CD4-positive, CD25-positive, alpha-beta regulatory T cell (primary cell): ENCODE results near the gene KMT2B. TPM values are rescaled to one million over a fixed set of nuclear protein-coding genes. Genes with fewer than 3 reads are reported as not detected.

Source experiments
- ATAC-seq, 2 donors: fragments of 150-1000 bp; cut with Tn5 transposase; one replicate each; pipeline ENCODE4 v1.10.0; 2021; ENCODE audit warnings: low read depth in 2 of 2, moderate number of reproducible peaks in 2 of 2, moderate library complexity in 1 of 2
- DNase-seq, 3 donors: peaks; one replicate each; pipeline versions ENCODE4 v3.0.0 to v3.0.0-alpha.2; 2012 to 2022; ENCODE audit warnings: mixed read lengths in 1 of 3
- H3K27ac ChIP-seq: one replicate; pipeline ENCODE4 v1.7.0; 2013; ENCODE audit warnings: mild to moderate bottlenecking, low read length; ENCODE audit not compliant: insufficient read depth, poor library complexity, severe bottlenecking
- H3K27me3 ChIP-seq: one replicate; pipeline ENCODE4 v1.7.0; 2013; ENCODE audit warnings: low read length; ENCODE audit not compliant: control insufficient read depth, insufficient read depth
- H3K36me3 ChIP-seq: one replicate; pipeline ENCODE4 v1.7.0; 2013; ENCODE audit warnings: mild to moderate bottlenecking, low read length, moderate library complexity; ENCODE audit not compliant: control insufficient read depth, insufficient read depth
- H3K4me1 ChIP-seq: 2 replicates; pipeline ENCODE4 v1.7.0; 2013; ENCODE audit warnings: mild to moderate bottlenecking, low read length; ENCODE audit not compliant: insufficient read depth, control insufficient read depth, poor library complexity, severe bottlenecking
- H3K4me3 ChIP-seq: one replicate; pipeline ENCODE4 v1.7.0; 2013; ENCODE audit warnings: low read depth, mild to moderate bottlenecking, low read length, moderate library complexity
- H3K9me3 ChIP-seq, 2 experiments: 1 replicate in 1 of 2; 2 replicates in 1 of 2; pipeline ENCODE4 v1.7.0; 2013; ENCODE audit warnings: low read length in 2 of 2, mild to moderate bottlenecking in 1 of 2, moderate library complexity in 1 of 2; ENCODE audit not compliant: control insufficient read depth in 2 of 2
- H3K27ac Mint-ChIP-seq, 3 donors: one replicate each; pipeline ENCODE4 v1.8.0; 2020 to 2022; ENCODE audit warnings: mild to moderate bottlenecking in 3 of 3, mixed read lengths in 3 of 3, moderate library complexity in 2 of 3
- H3K27me3 Mint-ChIP-seq: one replicate; pipeline ENCODE4 v1.8.0; 2022; ENCODE audit warnings: mild to moderate bottlenecking, mixed read lengths
- H3K36me3 Mint-ChIP-seq: one replicate; pipeline ENCODE4 v1.8.0; 2020; ENCODE audit warnings: mixed read lengths
- H3K4me1 Mint-ChIP-seq, 4 donors: one replicate each; pipeline ENCODE4 v1.8.0; 2020 to 2022; ENCODE audit warnings: mixed read lengths in 4 of 4, mild to moderate bottlenecking in 1 of 4
- H3K4me3 Mint-ChIP-seq, 4 donors: one replicate each; pipeline ENCODE4 v1.8.0; 2020 to 2022; ENCODE audit warnings: mild to moderate bottlenecking in 4 of 4, mixed read lengths in 4 of 4, moderate library complexity in 3 of 4
- H3K9me3 Mint-ChIP-seq, 7 donors: one replicate each; pipeline ENCODE4 v1.8.0; 2020 to 2022; ENCODE audit warnings: mixed read lengths in 7 of 7, mild to moderate bottlenecking in 3 of 7, moderate library complexity in 2 of 7
- polyA plus RNA-seq, 4 donors: library from polyadenylated mRNA; unstranded; fragments of 300-500 nt; fragmentation: Illumina TruSeq; gene quantifications; one replicate each; pipeline ENCODE4 v1.2.3, GENCODE V29; 2021
- total RNA-seq: library from RNA; stranded (reverse); gene quantifications from one replicate; pipeline ENCODE4 v1.2.3, GENCODE V29; 2022

The KMT2B gene
- total and polyA plus RNA-seq, 5 donors from 2014 or later, result 0.45 to 73.0 (median 0.87) TPM

DNA sequence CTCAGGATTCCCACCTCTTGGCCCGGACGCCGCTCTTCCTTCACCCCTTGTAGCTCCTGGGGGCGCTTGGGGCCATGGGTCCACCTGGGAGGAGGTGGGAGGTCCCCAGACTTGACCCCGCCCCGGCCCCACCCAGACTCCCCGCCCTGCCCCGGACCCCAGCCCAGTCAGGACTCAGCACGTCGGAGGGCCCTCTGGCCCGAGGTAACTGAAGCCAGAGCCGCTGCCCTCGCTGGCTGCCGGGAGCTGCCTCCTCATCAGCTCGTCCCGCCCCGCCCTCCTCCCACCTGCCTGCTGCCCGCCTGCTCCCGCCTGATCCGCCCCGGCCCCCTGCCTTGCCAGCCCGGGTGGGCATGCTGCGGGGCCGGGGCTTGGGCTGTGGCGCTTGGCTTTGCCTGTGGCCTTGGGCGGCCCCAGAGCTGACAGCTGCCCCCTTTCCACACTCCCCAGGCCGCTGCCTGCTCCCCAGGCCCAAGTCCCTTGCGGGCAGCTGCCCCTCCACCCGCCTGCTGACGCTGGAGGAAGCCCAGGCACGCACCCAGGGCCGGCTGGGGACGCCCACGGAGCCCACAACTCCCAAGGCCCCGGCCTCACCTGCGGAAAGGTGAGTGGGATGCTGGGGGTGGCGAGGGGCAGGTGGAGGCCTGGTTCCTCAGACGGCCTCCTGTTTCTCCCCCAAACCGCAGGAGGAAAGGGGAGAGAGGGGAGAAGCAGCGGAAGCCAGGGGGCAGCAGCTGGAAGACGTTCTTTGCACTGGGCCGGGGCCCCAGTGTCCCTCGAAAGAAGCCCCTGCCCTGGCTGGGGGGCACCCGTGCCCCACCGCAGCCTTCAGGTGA is 66.9 kb downstream of the KMT2B start:
- Histone ChIP-seq H3K9me3 (no peaks in the 10 kb centered on the region), H3K4me3 (no peak overlapping the region), H3K36me3 (peaks cover 3% of the 10 kb centered on the region), H3K4me1 (no peaks in the 10 kb centered on the region), H3K27me3 (no peaks in the 10 kb centered on the region), H3K27ac (no peak overlapping the region)
- H3K27me3 Mint-ChIP-seq, result no peaks in the 10 kb centered on the region
- peaks cover 14% of the 10 kb centered on the region for H3K36me3 Mint-ChIP-seq
- peaks cover 0 to 3% (median 0%) of the 10 kb centered on the region in 4 donors for H3K4me1 Mint-ChIP-seq
- DNase-seq (no peak), ATAC-seq (no peak)
- H3K27ac Mint-ChIP-seq, result no peak overlapping the region
- H3K4me3 Mint-ChIP-seq, result no peak overlapping the region
- no peaks in the 10 kb centered on the region for H3K9me3 Mint-ChIP-seq

DNA sequence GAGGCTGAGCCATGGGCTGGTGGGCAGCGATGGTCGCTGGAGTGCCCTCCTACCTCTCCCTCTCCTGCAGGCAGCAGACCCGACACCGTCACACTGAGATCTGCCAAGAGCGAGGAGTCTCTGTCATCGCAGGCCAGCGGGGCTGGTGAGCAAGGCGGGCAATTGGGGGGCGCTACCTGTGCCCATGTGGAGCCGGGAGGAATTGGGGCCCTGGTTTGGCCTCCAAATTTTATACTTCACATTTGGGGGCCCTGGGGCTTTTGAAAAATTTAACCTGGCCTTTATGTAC is 67.5 kb downstream of the KMT2B start:
- H3K27ac ChIP-seq, result no peak overlapping the region
- H3K36me3 ChIP-seq, result peaks cover 3% of the 10 kb centered on the region
- H3K27me3 ChIP-seq, result no peaks in the 10 kb centered on the region
- Mint-ChIP-seq H3K36me3 (peaks cover 14% of the 10 kb centered on the region), H3K27me3 (no peaks in the 10 kb centered on the region), H3K4me3 (no peak overlapping the region), H3K27ac (no peak overlapping the region), H3K9me3 (no peaks in the 10 kb centered on the region), H3K4me1 (peaks cover 0 to 3% (median 0%) of the 10 kb centered on the region in 4 donors)
- no peaks in the 10 kb centered on the region for H3K9me3 ChIP-seq
- no peak for ATAC-seq
- H3K4me1 ChIP-seq, result no peaks in the 10 kb centered on the region
- no peak overlapping the region for H3K4me3 ChIP-seq
- DNase-seq, result no peak

- no peaks in the 10 kb centered on the region for H3K9me3 ChIP-seq
- Mint-ChIP-seq H3K27ac (no peak overlapping the region), H3K27me3 (no peaks in the 10 kb centered on the region), H3K9me3 (no peaks in the 10 kb centered on the region), H3K4me1 (peaks cover 0 to 3% (median 0%) of the 10 kb centered on the region in 4 donors), H3K4me3 (no peak overlapping the region), H3K36me3 (peaks cover 9% of the 10 kb centered on the region)
- DNase-seq (no peak), ATAC-seq (no peak)
- H3K27me3 ChIP-seq, result no peaks in the 10 kb centered on the region
- H3K4me3 ChIP-seq, result no peak overlapping the region
- no peak overlapping the region for H3K27ac ChIP-seq
- no peaks in the 10 kb centered on the region for H3K4me1 ChIP-seq
- peaks cover 3% of the 10 kb centered on the region for H3K36me3 ChIP-seq
Observed at GRCh38 chr19:35786299-35787160, 68.7 kb downstream of the KMT2B start.

DNA sequence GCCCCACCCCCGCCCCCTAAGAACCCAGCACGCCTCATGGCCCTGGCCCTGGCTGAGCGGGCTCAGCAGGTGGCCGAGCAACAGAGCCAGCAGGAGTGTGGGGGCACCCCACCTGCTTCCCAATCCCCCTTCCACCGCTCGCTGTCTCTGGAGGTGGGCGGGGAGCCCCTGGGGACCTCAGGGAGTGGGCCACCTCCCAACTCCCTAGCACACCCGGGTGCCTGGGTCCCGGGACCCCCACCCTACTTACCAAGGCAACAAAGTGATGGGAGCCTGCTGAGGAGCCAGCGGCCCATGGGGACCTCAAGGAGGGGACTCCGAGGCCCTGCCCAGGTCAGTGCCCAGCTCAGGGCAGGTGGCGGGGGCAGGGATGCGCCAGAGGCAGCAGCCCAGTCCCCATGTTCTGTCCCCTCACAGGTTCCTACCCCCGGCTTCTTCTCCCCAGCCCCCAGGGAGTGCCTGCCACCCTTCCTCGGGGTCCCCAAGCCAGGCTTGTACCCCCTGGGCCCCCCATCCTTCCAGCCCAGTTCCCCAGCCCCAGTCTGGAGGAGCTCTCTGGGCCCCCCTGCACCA is 69.5 kb downstream of the KMT2B start:
- Mint-ChIP-seq H3K36me3 (peaks cover 8% of the 10 kb centered on the region), H3K9me3 (no peaks in the 10 kb centered on the region), H3K27me3 (no peaks in the 10 kb centered on the region), H3K4me3 (no peak overlapping the region), H3K4me1 (peaks cover 0 to 3% (median 0%) of the 10 kb centered on the region in 4 donors), H3K27ac (no peak overlapping the region)
- no peaks in the 10 kb centered on the region for H3K4me1 ChIP-seq
- ATAC-seq (no peak), DNase-seq (no peak)
- no peak overlapping the region for H3K27ac ChIP-seq
- H3K9me3 ChIP-seq, result no peaks in the 10 kb centered on the region
- H3K4me3 ChIP-seq, result no peak overlapping the region
- H3K36me3 ChIP-seq, result peaks cover 3% of the 10 kb centered on the region
- H3K27me3 ChIP-seq, result no peaks in the 10 kb centered on the region

Other genes starting within 250 kb of the KMT2B start
- gene KRTDAP, start 227.5 kb upstream of the KMT2B start, total RNA-seq, result not detected
- gene KRTDAP, start 227.5 kb upstream of the KMT2B start, polyA plus RNA-seq, result not detected
- not detected for gene DMKN, start 204.4 kb upstream of the KMT2B start, total RNA-seq
- 1 to 10 TPM in 2 of 4 donors, under 1 TPM in 1, not detected in 1; 0.74 to 1.6 (median 1.0) TPM for gene DMKN, start 204.4 kb upstream of the KMT2B start, polyA plus RNA-seq
- not detected for gene SBSN, start 189.7 kb upstream of the KMT2B start, total RNA-seq
- gene SBSN, start 189.7 kb upstream of the KMT2B start, polyA plus RNA-seq, result not detected
- gene GAPDHS, start 184.5 kb upstream of the KMT2B start, total RNA-seq, result not detected
- gene GAPDHS, start 184.5 kb upstream of the KMT2B start, polyA plus RNA-seq, result not detected
- 37.1 TPM for gene TMEM147, start 172.4 kb upstream of the KMT2B start, total RNA-seq
- 100 to 1,000 TPM; 155 to 179 (median 160) TPM for gene TMEM147, start 172.4 kb upstream of the KMT2B start, polyA plus RNA-seq
- not detected for gene ATP4A, start 154.3 kb upstream of the KMT2B start, total RNA-seq
- not detected for gene ATP4A, start 154.3 kb upstream of the KMT2B start, polyA plus RNA-seq
- not detected for gene PMIS2, start 131.8 kb upstream of the KMT2B start, total RNA-seq
- gene PMIS2, start 131.8 kb upstream of the KMT2B start, polyA plus RNA-seq, result not detected
- gene HAUS5, start 105.3 kb upstream of the KMT2B start, total RNA-seq, result 25.9 TPM
- 1 to 10 TPM; 5.1 to 8.1 (median 6.6) TPM for gene HAUS5, start 105.3 kb upstream of the KMT2B start, polyA plus RNA-seq
- gene RBM42, start 89.0 kb upstream of the KMT2B start, total RNA-seq, result 52.3 TPM
- gene RBM42, start 89.0 kb upstream of the KMT2B start, polyA plus RNA-seq, result 10 to 100 TPM; 54.4 to 69.0 (median 59.2) TPM
- gene ETV2, start 76.3 kb upstream of the KMT2B start, total RNA-seq, result not detected
- gene ETV2, start 76.3 kb upstream of the KMT2B start, polyA plus RNA-seq, result under 1 TPM in 3 of 4 donors, not detected in 1; 0.44 to 0.67 (median 0.46) TPM
- 249 TPM for gene COX6B1, start 69.7 kb upstream of the KMT2B start, total RNA-seq
- 100 to 1,000 TPM; 854 to 919 (median 912) TPM for gene COX6B1, start 69.7 kb upstream of the KMT2B start, polyA plus RNA-seq
- not detected for gene UPK1A, start 51.5 kb upstream of the KMT2B start, total RNA-seq
- gene UPK1A, start 51.5 kb upstream of the KMT2B start, polyA plus RNA-seq, result not detected
- gene ZBTB32, start 13.4 kb upstream of the KMT2B start, total RNA-seq, result 42.0 TPM
- gene ZBTB32, start 13.4 kb upstream of the KMT2B start, polyA plus RNA-seq, result 1 to 10 TPM; 3.1 to 5.3 (median 4.6) TPM
- 80.5 TPM for gene IGFLR1, start 24.4 kb downstream of the KMT2B start, total RNA-seq
- gene IGFLR1, start 24.4 kb downstream of the KMT2B start, polyA plus RNA-seq, result 100 to 1,000 TPM; 109 to 151 (median 125) TPM
- 70.8 TPM for gene U2AF1L4, start 27.4 kb downstream of the KMT2B start, total RNA-seq
- gene U2AF1L4, start 27.4 kb downstream of the KMT2B start, polyA plus RNA-seq, result 10 to 100 TPM; 48.4 to 66.5 (median 58.5) TPM
- 21.1 TPM for gene PSENEN, start 27.6 kb downstream of the KMT2B start, total RNA-seq
- gene PSENEN, start 27.6 kb downstream of the KMT2B start, polyA plus RNA-seq, result 10 to 100 TPM; 66.1 to 99.6 (median 72.9) TPM
- gene LIN37, start 30.6 kb downstream of the KMT2B start, total RNA-seq, result 11.7 TPM
- 10 to 100 TPM in 3 of 4 donors, 1 to 10 TPM in 1; 9.9 to 16.5 (median 11.8) TPM for gene LIN37, start 30.6 kb downstream of the KMT2B start, polyA plus RNA-seq
- not detected for gene HSPB6, start 39.0 kb downstream of the KMT2B start, total RNA-seq
- not detected for gene HSPB6, start 39.0 kb downstream of the KMT2B start, polyA plus RNA-seq
- gene PROSER3, start 40.2 kb downstream of the KMT2B start, total RNA-seq, result 39.5 TPM
- gene PROSER3, start 40.2 kb downstream of the KMT2B start, polyA plus RNA-seq, result 1 to 10 TPM; 4.3 to 6.4 (median 5.0) TPM
- gene ARHGAP33, start 57.6 kb downstream of the KMT2B start, total RNA-seq, result 46.7 TPM
- under 1 TPM in 1 of 4 donors, not detected in 3; 0.40 TPM for gene ARHGAP33, start 57.6 kb downstream of the KMT2B start, polyA plus RNA-seq
- not detected for gene PRODH2, start 94.8 kb downstream of the KMT2B start, total RNA-seq
- gene PRODH2, start 94.8 kb downstream of the KMT2B start, polyA plus RNA-seq, result not detected
- gene NPHS1, start 134.5 kb downstream of the KMT2B start, total RNA-seq, result not detected
- gene NPHS1, start 134.5 kb downstream of the KMT2B start, polyA plus RNA-seq, result not detected
- not detected for gene KIRREL2, start 138.9 kb downstream of the KMT2B start, total RNA-seq
- gene KIRREL2, start 138.9 kb downstream of the KMT2B start, polyA plus RNA-seq, result not detected
- gene APLP1, start 150.6 kb downstream of the KMT2B start, total RNA-seq, result not detected
- not detected for gene APLP1, start 150.6 kb downstream of the KMT2B start, polyA plus RNA-seq
- 120 TPM for gene NFKBID, start 182.5 kb downstream of the KMT2B start, total RNA-seq
- gene NFKBID, start 182.5 kb downstream of the KMT2B start, polyA plus RNA-seq, result 1 to 10 TPM; 2.7 to 4.2 (median 3.6) TPM
- gene HCST, start 184.5 kb downstream of the KMT2B start, total RNA-seq, result 104 TPM
- 100 to 1,000 TPM; 640 to 863 (median 760) TPM for gene HCST, start 184.5 kb downstream of the KMT2B start, polyA plus RNA-seq
- gene TYROBP, start 190.3 kb downstream of the KMT2B start, total RNA-seq, result not detected
- gene TYROBP, start 190.3 kb downstream of the KMT2B start, polyA plus RNA-seq, result 1 to 10 TPM in 3 of 4 donors, under 1 TPM in 1; 0.49 to 6.9 (median 2.1) TPM
- gene LRFN3, start 218.4 kb downstream of the KMT2B start, total RNA-seq, result 7.7 TPM
- gene LRFN3, start 218.4 kb downstream of the KMT2B start, polyA plus RNA-seq, result 1 to 10 TPM in 1 of 4 donors, under 1 TPM in 3; 0.63 to 1.4 (median 0.84) TPM